LNCaP clone FGC (cell line): ENCODE results near the gene NDUFA12.
A peak's percentile ranks its signal among the peaks of the same experiment; 100 is the strongest.

Experiments used
- DNase-seq: peaks from one replicate; pipeline ENCODE4 v3.0.0-alpha.2; 2011; ENCODE audit warnings: low read depth
- H3K4me3 ChIP-seq: 2 replicates; pipeline ENCODE4 v1.5.1; 2011; ENCODE audit warnings: mild to moderate bottlenecking, low read depth, low read length, control low read depth
- CTCF ChIP-seq: IDR thresholded peaks from 2 replicates; pipeline ENCODE4 v1.5.1; 2012; ENCODE audit warnings: mild to moderate bottlenecking; ENCODE audit not compliant: control insufficient read depth, insufficient read depth; ENCODE audit errors: extremely low read depth

NDUFA12 gene

GRCh38 chr12:95003213-95003920 lies at the start of gene NDUFA12:
TSS of gene NDUFA12 (minus strand) at chr12:95003697. CDS start at chr12:95003680, 17 bp downstream.
- peak; percentile 93 for DNase-seq
- no peak for TF ChIP-seq CTCF
- H3K4me3 ChIP-seq: peak within 1 kb of the TSS; percentile 99

- no peak overlapping the region for H3K4me3 ChIP-seq
- no peak for DNase-seq
- no peak for TF ChIP-seq CTCF
Measured at GRCh38 chr12:95051241-95051640, 47.7 kb upstream of the NDUFA12 start.

- TF ChIP-seq CTCF: no peak
- no peak for DNase-seq
- no peak overlapping the region for H3K4me3 ChIP-seq
Measured at GRCh38 chr12:95037906-95038305, 34.4 kb upstream of the NDUFA12 start.

GRCh38 chr12:95034750-95035149 lies 31.3 kb upstream of the NDUFA12 start:
- DNase-seq: no peak
- no peak overlapping the region for H3K4me3 ChIP-seq
- TF ChIP-seq CTCF: no peak

GRCh38 chr12:95022477-95022876 lies 19.0 kb upstream of the NDUFA12 start:
- no peak for TF ChIP-seq CTCF
- no peak for DNase-seq
- H3K4me3 ChIP-seq: no peak overlapping the region

- TF ChIP-seq CTCF: no peak
- DNase-seq: no peak
- H3K4me3 ChIP-seq: no peak overlapping the region
Measured at GRCh38 chr12:95017482-95017881, 14.0 kb upstream of the NDUFA12 start.

- TF ChIP-seq CTCF: no peak
- H3K4me3 ChIP-seq: no peak overlapping the region
- no peak for DNase-seq
Measured at GRCh38 chr12:95016120-95016519, 12.6 kb upstream of the NDUFA12 start.
